Adrenal gland (tissue), 5 donors: ENCODE measurements around the gene PDGFRB.

Source experiments
- CTCF ChIP-seq, 6 experiments: fragments of 450-650 bp in 4 of 6; fragments of 200-600 bp in 2 of 6; sonication (generic) in 1 of 6; IDR thresholded peaks; 1 replicate in 5 of 6; 2 replicates in 1 of 6; pipeline versions ENCODE4 v1.5.1 to v1.8.0; 2016 to 2021; ENCODE audit warnings: antibody characterized with exemption in 6 of 6, mild to moderate bottlenecking in 2 of 6, moderate library complexity in 1 of 6
- POLR2A ChIP-seq, 2 donors: fragments of 450-650 bp; IDR thresholded peaks; one replicate each; pipeline ENCODE4 v1.6.1; 2017; ENCODE audit warnings: antibody characterized with exemption in 2 of 2, mild to moderate bottlenecking in 2 of 2, moderate library complexity in 1 of 2
- donor health status: DM: no; HTN: no; CAD: no.

- no peak for TF ChIP-seq CTCF (IDR thresholded peaks at IDR 0.05)
- TF ChIP-seq POLR2A (IDR thresholded peaks at IDR 0.05), result no peak
Observed at GRCh38 chr5:150106674-150107426, 48.8 kb downstream of the PDGFRB start.
